GM12878 (cell line): ENCODE data around the gene GPI. TPM values are rescaled to one million over a fixed set of nuclear protein-coding genes. Genes with fewer than 3 reads are reported as not detected.
A peak's percentile ranks its signal among the peaks of the same experiment; 100 is the strongest.

Experiments
- ATAC-seq: fragments of 200-7000 bp; cut with Tn5 transposase; 3 replicates; pipeline ENCODE4 v1.9.1; 2020; ENCODE audit warnings: mild to moderate bottlenecking, moderate library complexity
- BruUV-seq: library from RNA; stranded (reverse); fragments of 400-500 nt; replicated peaks from 2 replicates; lab custom pipeline; 2021; lab: Mats Ljungman, UMichigan
- CTCF ChIA-PET: fragments of 300-600 bp; sonication (Branson Sonifier 250); formaldehyde crosslinking; extraction: SDS; loops from one replicate; lab custom pipeline; 2021; ENCODE audit warnings: inconsistent platforms; lab: Yijun Ruan, JAX
- POLR2A ChIA-PET: fragments of 350-600 bp; formaldehyde crosslinking; extraction: SDS; loops from one replicate; lab custom pipeline; 2021; ENCODE audit warnings: inconsistent platforms; lab: Charles Lee
- RAD21 ChIA-PET: fragments of 300-600 bp; sonication (Branson Sonifier 250); formaldehyde crosslinking; loops from one replicate; lab custom pipeline; 2023; ENCODE audit warnings: antibody characterized with exemption; ENCODE audit not compliant: unreplicated experiment; lab: Charles Lee
- SMC1A ChIA-PET: fragments of 300-600 bp; sonication (Branson Sonifier 250); formaldehyde crosslinking; loops from one replicate; lab custom pipeline; 2023; ENCODE audit not compliant: unreplicated experiment, uncharacterized antibody; lab: Charles Lee
- DNase-seq: peaks from one replicate; pipeline ENCODE4 v3.0.0-alpha.2; 2011; ENCODE audit warnings: low read depth, low spot score
- FAIRE-seq: peaks from 3 replicates; lab custom pipeline; 2011; peaks lifted over from hg19 to GRCh38; lab: Jason Lieb, UNC
- H2AFZ ChIP-seq: 2 replicates; pipeline ENCODE4 v1.6.0; 2011; ENCODE audit warnings: low read depth, low read length, control low read depth; ENCODE audit not compliant: control insufficient read depth
- H3K27ac ChIP-seq: 2 replicates; pipeline ENCODE4 v1.5.1; 2011; ENCODE audit warnings: control low read depth; ENCODE audit not compliant: control insufficient read depth, insufficient read depth
- H3K27me3 ChIP-seq, 2 experiments: replicated peaks in 1 of 2; 2 replicates each; pipeline versions ENCODE4 v1.6.0 to v1.6.1; 2011; ENCODE audit warnings: low read length in 1 of 2; ENCODE audit not compliant: control insufficient read depth in 2 of 2, insufficient read depth in 2 of 2
- H3K36me3 ChIP-seq, 2 experiments: 2 replicates each; pipeline ENCODE4 v1.5.1; 2011; ENCODE audit warnings: low read length in 1 of 2; ENCODE audit not compliant: control insufficient read depth in 2 of 2, insufficient read depth in 2 of 2
- H3K4me1 ChIP-seq: 2 replicates; pipeline ENCODE4 v1.6.1; 2011; ENCODE audit warnings: mild to moderate bottlenecking, low read length, moderate library complexity, mixed read lengths; ENCODE audit not compliant: control insufficient read depth, insufficient read depth
- H3K4me2 ChIP-seq: 2 replicates; pipeline ENCODE4 v1.6.0; 2011; ENCODE audit warnings: control low read depth; ENCODE audit not compliant: control insufficient read depth, insufficient read depth
- H3K4me3 ChIP-seq: fragments of 200-600 bp; sonication (generic); 2 replicates; pipeline ENCODE4 v1.5.1; 2016
- H3K79me2 ChIP-seq: 2 replicates; pipeline ENCODE4 v1.6.0; 2011; ENCODE audit warnings: low read length; ENCODE audit not compliant: control insufficient read depth, insufficient read depth
- H3K9ac ChIP-seq: 2 replicates; pipeline ENCODE4 v1.8.0; 2011; ENCODE audit warnings: low read length, control low read depth, mixed read lengths; ENCODE audit not compliant: control insufficient read depth, insufficient read depth
- H3K9me3 ChIP-seq: replicated peaks from 3 replicates; pipeline ENCODE4 v1.5.1; 2011; ENCODE audit warnings: mild to moderate bottlenecking, low read length; ENCODE audit not compliant: control insufficient read depth, insufficient read depth
- H4K20me1 ChIP-seq: 2 replicates; pipeline ENCODE4 v1.6.0; 2011; ENCODE audit not compliant: control insufficient read depth, insufficient read depth
- CTCF ChIP-seq, 3 experiments: IDR thresholded peaks in 2 of 3; conservative IDR thresholded peaks in 1 of 3; 2 replicates each; pipeline ENCODE4 v1.5.1; 2011; ENCODE audit warnings: low read depth in 3 of 3, low read length in 3 of 3, mild to moderate bottlenecking in 3 of 3, control low read depth in 2 of 3, moderate library complexity in 2 of 3, inconsistent platforms in 1 of 3, mixed read lengths in 1 of 3; ENCODE audit not compliant: control insufficient read depth in 2 of 3, insufficient read depth in 1 of 3; ENCODE audit errors: extremely low read depth in 1 of 3
- RAD21 ChIP-seq: IDR thresholded peaks from 2 replicates; pipeline ENCODE4 v1.6.1; 2011; ENCODE audit warnings: mild to moderate bottlenecking, low read depth, low read length, moderate library complexity; ENCODE audit not compliant: insufficient read depth
- REST ChIP-seq: IDR thresholded peaks from 2 replicates; pipeline ENCODE4 v1.6.1; 2012; ENCODE audit warnings: mild to moderate bottlenecking, low read depth, low read length
- WGBS: methylation state at CpG from one replicate; pipeline ENCODE4 v1.1.6; 2016; ENCODE audit warnings: low lambda C conversion rate; ENCODE audit not compliant: insufficient replicate concordance, insufficient coverage; ENCODE audit errors: missing lambda C conversion rate; 5-methylcytosine and 5-hydroxymethylcytosine counted together
- in situ Hi-C: fragments of 300-500 bp; cut with MboI; formaldehyde crosslinking; loops from 9 replicates; pipeline ENCODE4 v1.14.3; 2018; ENCODE audit warnings: mixed read lengths
- intact Hi-C: fragments of 100-400 bp; cut with micrococcal nuclease; formaldehyde crosslinking; loops from one replicate; pipeline ENCODE4 v1.14.2; 2022; ENCODE audit not compliant: unreplicated experiment
- polyA plus RNA-seq, 11 experiments: library from polyadenylated mRNA; depleted of rRNA in 4 of 11; unstranded in 6 of 11; stranded (reverse) in 5 of 11; fragments of >200 nt; fragmentation: Nextera tagmentation in 4 of 11; fragmentation: Illumina TruSeq in 1 of 11; extraction: Ambion mirVana in 4 of 11; extraction: Trizol in 1 of 11; gene quantifications; 1 replicate in 1 of 11; 2 replicates in 10 of 11; pipeline versions ENCODE4 v1.2.1 to v1.2.3, GENCODE V29; 2011 to 2016; ENCODE audit warnings: inconsistent platforms in 2 of 11, missing spikeins in 2 of 11, low read depth in 1 of 11
- total RNA-seq, 4 experiments: library from RNA; depleted of rRNA in 3 of 4; stranded (reverse); fragments of >200 nt in 3 of 4; fragmentation: Illumina TruSeq in 1 of 4; extraction: Trizol in 1 of 4; gene quantifications; 2 replicates each; pipeline versions ENCODE4 v1.2.1 to v1.2.3, GENCODE V29; 2013 to 2021

The GPI gene
- total and polyA plus RNA-seq, 10 of the 15 experiments (the other 5 are each of a cell fraction or from before 2014, with no cell fraction given): 124 to 400 (median 190) TPM

GRCh38 chr19:34345947-34346351 lies 19.0 kb upstream of the GPI start:
- H3K9me3 ChIP-seq: no peaks in the 10 kb centered on the region
- no peak overlapping the region for H3K4me2 ChIP-seq
- H3K4me1 ChIP-seq: 0 out of 2 replicates have a peak, but pooled peaks cover 4% of the 10 kb centered on the region
- no peak overlapping the region for H3K27ac ChIP-seq
- ChIA-PET RAD21 (interaction anchor here (0.5 kb wide), 1 partner anchor 82 kb away, joined by 4 read pairs; the partner anchor contains the start of gene UBA2), POLR2A (interaction anchor here (0.6 kb wide), 1 partner anchor 89 kb away, joined by 4 read pairs; no protein-coding TSS in a partner anchor), SMC1A (interaction anchor here (0.7 to 1.0 kb wide), 4 partner anchors 14 to 568 kb away, joined by 3 read pairs; no protein-coding TSS in a partner anchor), CTCF (interaction anchor here (0.6 to 4.3 kb wide), 12 partner anchors 10 to 166 kb away, joined by 3 to 38 read pairs (median 4); partner anchors contain the start of gene GPI)
- BruUV-seq: no TSS peak
- TF ChIP-seq REST (no peak), CTCF (IDR thresholded peaks at IDR 0.05 in 2 of 3, conservative IDR thresholded peaks at IDR 0.05 in 1 of 3; ENCODE audit: control insufficient read depth in 2 of 3, extremely low read depth in 1 of 3, insufficient read depth in 1 of 3, low read depth in 3 of 3, low read length in 3 of 3) (peak; percentile 53 to 82 (median 74)), RAD21 (peak; percentile 62)
- intact Hi-C loops: no loop called here
- H3K9ac ChIP-seq: no peak overlapping the region
- H2AFZ ChIP-seq: no peak overlapping the region
- H3K4me3 ChIP-seq: no peak overlapping the region
- no peak for DNase-seq
- no peaks in the 10 kb centered on the region for H3K79me2 ChIP-seq
- H3K36me3 ChIP-seq: peaks cover 9% of the 10 kb centered on the region in 2 experiments; a peak in 3 of 4 replicates
- peak; percentile 68 for FAIRE-seq
- H4K20me1 ChIP-seq: no peaks in the 10 kb centered on the region
- in situ Hi-C loops: no loop called here
- H3K27me3 ChIP-seq: no peaks in the 10 kb centered on the region
- 38% methylated on average over 7 of the region's 7 CpGs for WGBS
- peak; percentile 96 for ATAC-seq
